Smooth muscle cell of the pulmonary artery (primary cell): Measurements from ENCODE around the gene IGF2BP1. TPM values are rescaled to one million over a fixed set of nuclear protein-coding genes. Genes with fewer than 3 reads are reported as not detected.

ENCODE experiments used
- total RNA-seq: library from RNA; depleted of rRNA; stranded (reverse); fragments of >200 nt; gene quantifications from 2 replicates; pipeline ENCODE4 v1.2.3, GENCODE V29; 2014

IGF2BP1 gene
- total RNA-seq, result 3.4 and 4.3 TPM in 2 replicates

GRCh38 chr17:48997103-48997826, at the start of gene IGF2BP1:
TSS of gene IGF2BP1 (plus strand) at chr17:48997385. CDS start at chr17:48997746, 361 bp downstream.

Other genes with a start within 250 kb of the IGF2BP1 start
- gene TTLL6, start 180.2 kb upstream of the IGF2BP1 start, total RNA-seq, result under 0.01 TPM in 1 of 2 replicates, not detected in the other
- gene CALCOCO2, start 166.3 kb upstream of the IGF2BP1 start, total RNA-seq, result 47.5 and 49.1 TPM in 2 replicates
- 24.4 and 24.6 TPM in 2 replicates for gene ATP5MC1, start 104.6 kb upstream of the IGF2BP1 start, total RNA-seq
- gene UBE2Z, start 89.0 kb upstream of the IGF2BP1 start, total RNA-seq, result 68.0 and 75.0 TPM in 2 replicates
- gene SNF8, start 52.5 kb upstream of the IGF2BP1 start, total RNA-seq, result 71.8 and 76.1 TPM in 2 replicates
- not detected in 2 replicates for gene GIP, start 28.8 kb upstream of the IGF2BP1 start, total RNA-seq
- 0.03 and 2.8 TPM in 2 replicates for gene B4GALNT2, start 135.4 kb downstream of the IGF2BP1 start, total RNA-seq
- not detected in 2 replicates for gene GNGT2, start 213.2 kb downstream of the IGF2BP1 start, total RNA-seq
- 0.17 and 0.20 TPM in 2 replicates for gene ABI3, start 213.3 kb downstream of the IGF2BP1 start, total RNA-seq
- 0.39 and 0.40 TPM in 2 replicates for gene PHOSPHO1, start 233.4 kb downstream of the IGF2BP1 start, total RNA-seq